Rectal smooth muscle tissue (tissue), 1 donor: ENCODE data around the gene SMG6.

Experiments
- H3K27ac ChIP-seq: one replicate; pipeline ENCODE4 v1.7.0; 2013; ENCODE audit warnings: low read depth, low read length, inconsistent platforms
- H3K27me3 ChIP-seq: one replicate; pipeline ENCODE4 v1.7.0; 2013; ENCODE audit warnings: low read length; ENCODE audit not compliant: control insufficient read depth, insufficient read depth
- H3K36me3 ChIP-seq: one replicate; pipeline ENCODE4 v1.7.0; 2013; ENCODE audit warnings: low read length; ENCODE audit not compliant: control insufficient read depth, insufficient read depth
- H3K4me1 ChIP-seq: one replicate; pipeline ENCODE4 v1.7.0; 2013; ENCODE audit warnings: low read length; ENCODE audit not compliant: control insufficient read depth, insufficient read depth
- H3K4me3 ChIP-seq: one replicate; pipeline ENCODE4 v1.7.0; 2013; ENCODE audit warnings: low read length
- H3K9ac ChIP-seq: one replicate; pipeline ENCODE4 v1.7.0; 2013; ENCODE audit warnings: low read length

The SMG6 gene

DNA sequence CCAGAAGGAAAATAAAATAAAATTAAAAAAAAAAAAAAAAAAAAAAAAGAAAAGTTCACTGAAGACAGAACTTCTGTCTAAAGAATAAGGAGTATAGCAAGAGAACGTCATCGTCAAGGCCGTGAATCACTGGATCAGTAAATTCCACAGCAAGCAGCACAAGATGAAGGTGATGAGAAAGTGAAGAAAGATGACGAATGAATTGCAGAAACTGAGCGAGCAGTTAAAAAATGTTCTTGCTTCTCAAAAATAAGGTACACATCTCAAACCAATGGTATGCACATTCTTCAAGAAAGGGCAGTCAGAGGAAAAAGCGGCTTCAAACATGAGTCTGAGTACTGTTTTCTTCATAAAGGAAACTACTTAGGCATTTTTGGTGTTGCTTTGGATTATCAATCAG is 104.7 kb downstream of the SMG6 start:
- H3K9ac ChIP-seq: no peak overlapping the region
- H3K27ac ChIP-seq: no peak overlapping the region
- no peaks in the 10 kb centered on the region for H3K4me1 ChIP-seq
- no peaks in the 10 kb centered on the region for H3K27me3 ChIP-seq
- H3K4me3 ChIP-seq: no peak overlapping the region
- H3K36me3 ChIP-seq: no peaks in the 10 kb centered on the region

DNA sequence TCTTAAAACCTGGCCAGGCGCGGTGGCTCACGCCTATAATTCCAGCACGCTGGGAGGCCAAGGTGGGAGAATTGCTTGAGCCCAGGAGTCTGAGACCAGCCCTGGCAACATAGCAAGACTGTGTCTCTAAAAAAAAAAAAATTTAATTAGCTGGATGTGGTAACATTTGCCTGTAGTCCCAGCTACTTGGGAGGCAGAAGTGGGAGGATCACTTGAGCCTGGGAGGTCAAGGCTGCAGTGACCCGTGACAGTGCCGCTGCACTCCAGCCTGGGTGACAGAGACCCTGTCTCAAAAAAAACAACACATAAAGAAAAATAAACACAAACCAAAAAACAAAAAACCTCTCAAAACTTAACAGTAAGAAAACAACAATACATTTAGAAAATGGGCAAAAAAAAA is 106.3 kb downstream of the SMG6 start:
- H3K27me3 ChIP-seq: no peaks in the 10 kb centered on the region
- peaks cover under 1% of the 10 kb centered on the region for H3K4me1 ChIP-seq

DNA sequence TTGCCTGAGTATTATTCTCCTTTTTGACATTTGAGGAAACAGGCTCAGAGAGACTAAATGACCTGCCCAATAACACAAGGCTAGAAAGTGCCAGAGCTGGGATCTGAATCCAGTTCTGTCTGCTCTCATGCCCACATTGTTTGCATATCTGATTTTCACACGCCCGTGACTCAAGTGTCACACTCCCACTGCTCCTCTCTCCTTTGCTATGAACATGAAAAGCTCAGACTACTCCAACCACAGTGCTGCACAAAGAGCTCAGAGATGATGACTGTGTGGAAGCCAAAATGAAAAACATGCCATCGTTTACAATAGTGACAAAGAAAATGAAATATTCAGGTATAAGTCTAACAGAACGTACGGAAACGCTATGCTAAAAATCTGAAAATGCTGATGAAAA is 107.9 kb downstream of the SMG6 start:
- Histone ChIP-seq H3K9ac (no peak overlapping the region), H3K27me3 (no peaks in the 10 kb centered on the region), H3K36me3 (no peaks in the 10 kb centered on the region), H3K4me1 (peaks cover 12% of the 10 kb centered on the region), H3K27ac (no peak overlapping the region), H3K4me3 (no peak overlapping the region)

More for the DNA sequence above, 106.3 kb downstream of the SMG6 start:
- no peak overlapping the region for H3K27ac ChIP-seq
- no peaks in the 10 kb centered on the region for H3K36me3 ChIP-seq
- H3K4me3 ChIP-seq: no peak overlapping the region
- no peak overlapping the region for H3K9ac ChIP-seq

DNA sequence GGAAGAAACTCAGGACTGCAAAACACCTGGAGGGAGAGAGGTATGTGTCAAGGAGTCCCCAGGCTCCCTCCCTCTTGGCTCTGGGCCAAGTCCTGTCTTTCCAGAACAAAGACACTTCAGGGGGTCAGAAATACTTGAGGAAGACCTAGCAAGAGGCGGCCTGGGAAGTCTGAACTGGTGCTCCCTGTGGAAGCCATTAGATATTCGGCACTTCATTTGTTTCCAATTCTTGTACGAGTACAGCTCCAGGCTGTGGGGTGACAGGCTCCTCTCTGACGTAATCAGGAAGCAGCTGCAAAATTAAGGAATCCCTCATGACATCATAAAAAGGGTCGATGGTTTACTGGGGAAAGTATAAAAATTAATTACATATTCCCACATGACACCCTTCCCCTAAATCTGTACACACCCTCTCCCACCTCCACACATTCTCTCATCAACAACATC is 108.7 kb downstream of the SMG6 start:
- Histone ChIP-seq H3K27ac (no peak overlapping the region), H3K4me3 (no peak overlapping the region), H3K27me3 (no peaks in the 10 kb centered on the region), H3K4me1 (peaks cover 14% of the 10 kb centered on the region), H3K36me3 (no peaks in the 10 kb centered on the region), H3K9ac (no peak overlapping the region)

DNA sequence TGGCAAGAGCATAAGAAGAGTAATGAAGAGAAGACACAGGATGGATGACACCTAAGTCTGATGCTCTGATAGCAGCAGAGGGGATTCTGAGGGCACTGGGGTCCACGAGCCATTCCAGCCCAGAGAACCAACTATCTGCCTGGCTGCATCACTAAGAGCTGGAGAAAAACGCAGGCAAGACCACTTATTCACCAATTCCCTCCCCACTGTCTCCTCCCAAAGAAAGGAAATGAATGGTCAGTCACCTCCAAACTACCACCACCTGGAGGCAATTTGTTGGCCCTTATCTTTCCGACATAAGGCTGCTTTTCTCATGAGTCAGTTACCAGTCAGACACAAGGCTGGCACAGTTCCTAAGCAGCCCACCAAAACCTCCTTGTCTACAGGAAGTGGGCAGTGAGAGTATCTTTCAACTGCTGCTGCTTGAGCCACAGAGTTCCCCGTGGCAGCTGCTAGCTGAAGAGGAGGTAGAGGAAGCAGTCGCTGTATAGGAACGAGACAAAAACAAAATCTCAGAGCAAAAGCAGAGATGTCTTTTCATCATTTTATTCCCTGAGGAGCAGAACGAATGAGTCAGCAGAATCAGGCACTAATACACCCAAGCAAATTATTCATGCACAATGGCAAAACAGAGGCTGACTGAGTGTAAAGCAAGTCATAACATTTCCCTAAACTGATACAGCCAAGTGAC is 111.1 kb downstream of the SMG6 start:
- no peak overlapping the region for H3K9ac ChIP-seq
- H3K27me3 ChIP-seq: no peaks in the 10 kb centered on the region
- no peak overlapping the region for H3K4me3 ChIP-seq
- peaks cover 4% of the 10 kb centered on the region for H3K36me3 ChIP-seq
- no peak overlapping the region for H3K27ac ChIP-seq
- H3K4me1 ChIP-seq: peaks cover 14% of the 10 kb centered on the region

- Histone ChIP-seq H3K27ac (peak overlapping the region; percentile 26), H3K9ac (no peak overlapping the region), H3K27me3 (no peaks in the 10 kb centered on the region), H3K4me3 (no peak overlapping the region), H3K4me1 (peaks cover 14% of the 10 kb centered on the region), H3K36me3 (peaks cover 4% of the 10 kb centered on the region)
Observed at GRCh38 chr17:2191785-2192184, 111.8 kb downstream of the SMG6 start.

- Histone ChIP-seq H3K36me3 (peaks cover 10% of the 10 kb centered on the region), H3K4me3 (no peak overlapping the region), H3K9ac (no peak overlapping the region), H3K27ac (no peak overlapping the region), H3K4me1 (peaks cover 14% of the 10 kb centered on the region), H3K27me3 (no peaks in the 10 kb centered on the region)
Observed at GRCh38 chr17:2191227-2191626, 112.4 kb downstream of the SMG6 start.

DNA sequence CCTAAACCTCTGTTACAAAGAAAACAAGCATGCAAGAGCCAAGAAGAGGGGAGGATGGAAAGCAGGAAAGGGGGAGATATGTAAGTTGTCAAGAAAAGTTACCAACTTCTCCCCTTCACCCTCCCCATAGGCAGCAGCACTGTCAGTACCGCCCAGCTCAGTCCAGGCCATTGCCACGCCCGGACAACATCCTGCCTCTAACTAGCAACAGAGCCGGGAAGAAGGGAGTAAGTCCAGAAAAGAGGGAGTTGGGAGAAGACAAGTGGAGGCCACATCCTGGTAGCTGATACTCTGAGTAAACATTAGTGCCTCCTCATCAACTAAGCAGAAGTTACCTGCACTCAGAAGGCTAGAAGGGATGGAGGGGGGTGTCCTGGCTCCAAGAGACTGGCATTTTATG is 113.6 kb downstream of the SMG6 start:
- Histone ChIP-seq H3K4me3 (no peak overlapping the region), H3K9ac (no peak overlapping the region), H3K36me3 (peaks cover 17% of the 10 kb centered on the region), H3K27ac (no peak overlapping the region), H3K27me3 (no peaks in the 10 kb centered on the region), H3K4me1 (peaks cover 14% of the 10 kb centered on the region)

DNA sequence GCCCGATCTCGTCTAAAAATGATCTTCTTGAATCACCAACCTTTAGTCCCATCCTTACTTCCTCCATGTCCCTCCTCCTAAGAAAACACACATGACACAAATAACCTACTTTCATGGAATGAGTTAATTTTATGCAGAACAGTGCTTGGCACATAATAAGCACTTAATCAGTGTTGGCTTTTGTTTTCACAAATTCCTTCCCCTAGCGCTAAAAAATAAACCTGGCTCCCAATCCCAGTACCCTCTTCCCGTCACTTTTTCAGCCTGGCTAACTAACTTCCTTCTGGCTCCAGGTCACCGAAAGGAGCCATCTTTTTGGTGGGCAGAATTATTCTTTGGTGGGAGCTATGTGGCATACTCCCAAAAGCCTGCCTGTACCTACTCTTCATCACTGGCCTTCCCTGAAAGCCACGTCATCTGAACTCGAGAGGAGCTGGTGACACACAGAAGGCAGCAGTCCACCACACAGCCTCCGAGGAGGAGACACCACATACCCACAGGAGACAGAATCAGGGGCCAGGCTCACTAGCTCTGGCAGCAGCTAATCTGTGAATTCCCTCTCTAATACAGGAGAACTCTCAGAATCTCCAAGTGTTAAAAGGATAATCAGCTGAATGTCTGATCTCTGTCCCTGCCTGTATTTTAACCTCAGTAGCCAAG is 114.5 kb downstream of the SMG6 start:
- Histone ChIP-seq H3K27ac (no peak overlapping the region), H3K4me3 (no peak overlapping the region), H3K9ac (no peak overlapping the region), H3K27me3 (no peaks in the 10 kb centered on the region), H3K36me3 (peaks cover 17% of the 10 kb centered on the region), H3K4me1 (peaks cover 14% of the 10 kb centered on the region)

DNA sequence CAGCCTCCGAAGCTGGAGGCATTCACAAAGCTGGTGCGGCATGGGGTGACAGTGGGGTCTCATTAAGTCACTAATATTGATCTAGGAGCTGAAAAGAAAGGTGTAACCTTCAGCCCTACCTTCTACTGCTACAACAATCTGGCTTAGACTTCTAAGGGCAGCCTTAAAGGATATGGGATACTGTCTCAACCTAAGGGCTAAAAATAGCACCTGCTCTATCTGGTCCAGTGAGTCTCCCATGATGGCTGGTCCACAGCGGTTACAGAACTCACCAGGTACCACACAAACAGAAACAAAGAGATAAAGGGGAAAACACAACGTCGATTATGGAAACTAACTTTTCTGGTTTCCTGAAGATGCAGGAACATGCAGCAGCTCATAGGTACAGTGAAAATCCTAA is 115.8 kb downstream of the SMG6 start:
- no peak overlapping the region for H3K4me3 ChIP-seq
- H3K27me3 ChIP-seq: no peaks in the 10 kb centered on the region
- H3K36me3 ChIP-seq: peaks cover 19% of the 10 kb centered on the region
- peaks cover 14% of the 10 kb centered on the region for H3K4me1 ChIP-seq
- no peak overlapping the region for H3K27ac ChIP-seq
- no peak overlapping the region for H3K9ac ChIP-seq

DNA sequence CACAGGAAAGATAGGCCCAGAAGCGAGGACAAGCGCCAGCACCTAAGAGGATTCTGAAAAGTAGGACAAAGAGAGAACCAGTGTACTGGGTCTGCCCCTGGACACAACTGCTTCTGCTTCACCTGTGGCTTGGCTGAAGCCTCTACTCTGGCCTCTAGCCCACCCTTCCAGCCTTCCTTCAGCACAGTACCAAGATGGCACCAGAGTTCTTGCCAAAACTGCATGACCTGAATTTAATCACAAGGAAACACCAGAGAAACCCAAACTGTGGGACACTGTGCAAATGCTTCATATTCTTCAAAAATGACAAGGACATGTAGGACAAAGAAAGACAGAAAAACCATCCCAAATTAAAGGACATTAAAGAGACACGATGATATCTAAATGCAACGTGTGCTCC is 116.6 kb downstream of the SMG6 start:
- Histone ChIP-seq H3K4me3 (no peak overlapping the region), H3K36me3 (peaks cover 19% of the 10 kb centered on the region), H3K4me1 (peaks cover 18% of the 10 kb centered on the region)

GRCh38 chr17:2184993-2185931 is 118.3 kb downstream of the SMG6 start:
- Histone ChIP-seq H3K27me3 (no peaks in the 10 kb centered on the region), H3K9ac (no peak overlapping the region), H3K4me1 (peaks cover 23% of the 10 kb centered on the region), H3K27ac (no peak overlapping the region), H3K36me3 (peaks cover 19% of the 10 kb centered on the region), H3K4me3 (no peak overlapping the region)

More for the DNA sequence above, 116.6 kb downstream of the SMG6 start:
- no peak overlapping the region for H3K9ac ChIP-seq
- H3K27me3 ChIP-seq: no peaks in the 10 kb centered on the region
- H3K27ac ChIP-seq: no peak overlapping the region
